Measurements from ENCODE around the gene KCTD19.

Gene KCTD19

GRCh38 chr16:67346341-67346740, 19.8 kb upstream of the KCTD19 start:
- ChIA-PET CTCF (no interaction called here), POLR2A (no interaction called here)
- no peak for TF ChIP-seq PKNOX1 (IDR thresholded peaks at IDR 0.05)
- no peak for TF ChIP-seq SUZ12 (IDR thresholded peaks at IDR 0.05)
- TF ChIP-seq ZNF384 (IDR thresholded peaks at IDR 0.05): no peak
- TF ChIP-seq CTBP1 (IDR thresholded peaks at IDR 0.05; ENCODE audit: borderline replicate concordance): no peak
- TF ChIP-seq SP1 (IDR thresholded peaks at IDR 0.05): no peak
- no peak for TF ChIP-seq LEF1 (IDR thresholded peaks at IDR 0.05; ENCODE audit: borderline replicate concordance)
- no peak for DNase-seq (ENCODE audit: extremely low spot score)

- no peak for TF ChIP-seq SP1 (IDR thresholded peaks at IDR 0.05)
- no peak for TF ChIP-seq L3MBTL2 (conservative IDR thresholded peaks at IDR 0.05)
- TF ChIP-seq ARNT (IDR thresholded peaks at IDR 0.05): no peak
- no peak for TF ChIP-seq PKNOX1 (IDR thresholded peaks at IDR 0.05)
- no peak for TF ChIP-seq TARDBP (IDR thresholded peaks at IDR 0.05)
- TF ChIP-seq CTBP1 (IDR thresholded peaks at IDR 0.05; ENCODE audit: borderline replicate concordance): no peak
- TF ChIP-seq LEF1 (IDR thresholded peaks at IDR 0.05; ENCODE audit: borderline replicate concordance): no peak
- no peak for TF ChIP-seq SUZ12 (IDR thresholded peaks at IDR 0.05)
- no peak for TF ChIP-seq FOXA1 (IDR thresholded peaks at IDR 0.05)
- TF ChIP-seq HDGF (IDR thresholded peaks at IDR 0.05; ENCODE audit: borderline replicate concordance): no peak
- no peak for TF ChIP-seq ELF4 (IDR thresholded peaks at IDR 0.05)
- TF ChIP-seq NFRKB (IDR thresholded peaks at IDR 0.05): no peak
- no peak for TF ChIP-seq BHLHE40 (IDR thresholded peaks at IDR 0.05; ENCODE audit: borderline replicate concordance)
- TF ChIP-seq FOXM1 (IDR thresholded peaks at IDR 0.05; ENCODE audit: borderline replicate concordance): no peak
- no peak for TF ChIP-seq FOXK2 (IDR thresholded peaks at IDR 0.05)
- TF ChIP-seq ZNF384 (IDR thresholded peaks at IDR 0.05): no peak
- CTCF ChIA-PET: interaction anchor here (1.1 kb wide), 1 partner anchor 83 kb away, joined by 3 read pairs; no protein-coding TSS in a partner anchor
- DNase-seq (ENCODE audit: extremely low spot score): no peak
- POLR2A ChIA-PET: no interaction called here
Observed at GRCh38 chr16:67345401-67345800, 18.9 kb upstream of the KCTD19 start.

- ChIA-PET POLR2A (no interaction called here), CTCF (no interaction called here)
- TF ChIP-seq HDGF (IDR thresholded peaks at IDR 0.05; ENCODE audit: borderline replicate concordance): no peak
- no peak for TF ChIP-seq ARNT (IDR thresholded peaks at IDR 0.05)
- TF ChIP-seq ELF4 (IDR thresholded peaks at IDR 0.05): no peak
- TF ChIP-seq L3MBTL2 (conservative IDR thresholded peaks at IDR 0.05): no peak
- TF ChIP-seq FOXA1 (IDR thresholded peaks at IDR 0.05): no peak
- no peak for TF ChIP-seq BHLHE40 (IDR thresholded peaks at IDR 0.05; ENCODE audit: borderline replicate concordance)
- no peak for TF ChIP-seq FOXK2 (IDR thresholded peaks at IDR 0.05)
- DNase-seq (ENCODE audit: extremely low spot score): no peak
Observed at GRCh38 chr16:67342616-67343015, 16.1 kb upstream of the KCTD19 start.

GRCh38 chr16:67341250-67341649, 14.7 kb upstream of the KCTD19 start:
- DNase-seq (ENCODE audit: extremely low spot score): no peak

GRCh38 chr16:67339453-67339852, 12.9 kb upstream of the KCTD19 start:
- ChIA-PET CTCF (interaction anchor here (1.3 to 1.4 kb wide), 3 partner anchors 12 to 79 kb away, joined by 5 to 11 read pairs (median 5); partner anchors contain the start of genes KCTD19, LRRC36 and PLEKHG4), POLR2A (interaction anchor here (1.2 kb wide), 2 partner anchors 13 to 92 kb away, joined by 4 to 6 read pairs; partner anchors contain the start of genes FHOD1, KCTD19 and LRRC36)
- no peak for TF ChIP-seq FOXM1 (IDR thresholded peaks at IDR 0.05; ENCODE audit: borderline replicate concordance)
- TF ChIP-seq FOXA1 (IDR thresholded peaks at IDR 0.05): no peak
- TF ChIP-seq HDGF (IDR thresholded peaks at IDR 0.05; ENCODE audit: borderline replicate concordance): no peak
- no peak for TF ChIP-seq SUZ12 (IDR thresholded peaks at IDR 0.05)
- TF ChIP-seq TARDBP (IDR thresholded peaks at IDR 0.05): no peak
- no peak for TF ChIP-seq NFRKB (IDR thresholded peaks at IDR 0.05)
- no peak for TF ChIP-seq CTBP1 (IDR thresholded peaks at IDR 0.05; ENCODE audit: borderline replicate concordance)
- TF ChIP-seq FOXK2 (IDR thresholded peaks at IDR 0.05): no peak
- no peak for TF ChIP-seq LEF1 (IDR thresholded peaks at IDR 0.05; ENCODE audit: borderline replicate concordance)
- no peak for TF ChIP-seq SP1 (IDR thresholded peaks at IDR 0.05)
- no peak for TF ChIP-seq ZNF384 (IDR thresholded peaks at IDR 0.05)
- no peak for TF ChIP-seq PKNOX1 (IDR thresholded peaks at IDR 0.05)
- TF ChIP-seq ARNT (IDR thresholded peaks at IDR 0.05): no peak
- no peak for TF ChIP-seq BHLHE40 (IDR thresholded peaks at IDR 0.05; ENCODE audit: borderline replicate concordance)
- no peak for TF ChIP-seq ELF4 (IDR thresholded peaks at IDR 0.05)
- TF ChIP-seq L3MBTL2 (conservative IDR thresholded peaks at IDR 0.05): no peak
- no peak for DNase-seq (ENCODE audit: extremely low spot score)

More at GRCh38 chr16:67341250-67341649, 14.7 kb upstream of the KCTD19 start:
- TF ChIP-seq FOXK2 (IDR thresholded peaks at IDR 0.05): no peak
- no peak for TF ChIP-seq PKNOX1 (IDR thresholded peaks at IDR 0.05)
- TF ChIP-seq TARDBP (IDR thresholded peaks at IDR 0.05): no peak
- no peak for TF ChIP-seq BHLHE40 (IDR thresholded peaks at IDR 0.05; ENCODE audit: borderline replicate concordance)
- TF ChIP-seq ARNT (IDR thresholded peaks at IDR 0.05): no peak
- no peak for TF ChIP-seq FOXM1 (IDR thresholded peaks at IDR 0.05; ENCODE audit: borderline replicate concordance)
- TF ChIP-seq ZNF384 (IDR thresholded peaks at IDR 0.05): no peak
- no peak for TF ChIP-seq HDGF (IDR thresholded peaks at IDR 0.05; ENCODE audit: borderline replicate concordance)
- TF ChIP-seq ELF4 (IDR thresholded peaks at IDR 0.05): no peak
- TF ChIP-seq FOXA1 (IDR thresholded peaks at IDR 0.05): no peak
- no peak for TF ChIP-seq CTBP1 (IDR thresholded peaks at IDR 0.05; ENCODE audit: borderline replicate concordance)
- no peak for TF ChIP-seq SUZ12 (IDR thresholded peaks at IDR 0.05)
- no peak for TF ChIP-seq SP1 (IDR thresholded peaks at IDR 0.05)
- no peak for TF ChIP-seq L3MBTL2 (conservative IDR thresholded peaks at IDR 0.05)
- ChIA-PET POLR2A (no interaction called here), CTCF (no interaction called here)

Measured in HEK293T (cell line).